Heart left ventricle (tissue), 16 donors: Measurements from ENCODE around the gene GRIK5. TPM values are rescaled to one million over a fixed set of nuclear protein-coding genes. Genes with fewer than 3 reads are reported as not detected.
A peak's percentile ranks its signal among the peaks of the same experiment; 100 is the strongest.

Source experiments
- ATAC-seq, 4 donors: fragments of 200-7000 bp; cut with Tn5 transposase; one replicate each; pipeline ENCODE4 v1.9.1; 2020 to 2022; ENCODE audit warnings: moderate library complexity in 4 of 4, mild to moderate bottlenecking in 3 of 4, moderate number of reproducible peaks in 1 of 4
- DNase-seq, 5 donors: peaks; one replicate each; pipeline ENCODE4 v3.0.0-alpha.2; 2020
- H3K27ac ChIP-seq, 12 donors: fragments of 200-600 bp; sonication (generic) in 4 of 12; one replicate each; pipeline versions ENCODE4 v1.5.0 to v1.8.0; 2016 to 2022; ENCODE audit warnings: mild to moderate bottlenecking in 2 of 12
- H3K27me3 ChIP-seq, 9 donors: fragments of 200-600 bp; sonication (generic) in 2 of 9; one replicate each; pipeline versions ENCODE4 v1.5.1 to v1.8.0; 2016 to 2022; ENCODE audit warnings: mild to moderate bottlenecking in 3 of 9
- H3K36me3 ChIP-seq, 9 donors: fragments of 200-600 bp; sonication (generic) in 2 of 9; one replicate each; pipeline versions ENCODE4 v1.5.0 to v1.8.0; 2018 to 2022; ENCODE audit warnings: mild to moderate bottlenecking in 2 of 9
- H3K4me1 ChIP-seq, 12 donors: fragments of 200-600 bp; sonication (generic) in 4 of 12; one replicate each; pipeline versions ENCODE4 v1.5.0 to v1.8.0; 2016 to 2022; ENCODE audit warnings: mild to moderate bottlenecking in 3 of 12
- H3K4me3 ChIP-seq, 12 donors: fragments of 200-600 bp; sonication (generic) in 4 of 12; one replicate each; pipeline versions ENCODE4 v1.5.0 to v1.8.0; 2017 to 2022; ENCODE audit warnings: mild to moderate bottlenecking in 9 of 12, moderate library complexity in 4 of 12
- H3K9me3 ChIP-seq, 12 donors: fragments of 200-600 bp; sonication (generic) in 4 of 12; one replicate each; pipeline versions ENCODE4 v1.5.0 to v1.8.0; 2016 to 2022; ENCODE audit warnings: mild to moderate bottlenecking in 1 of 12
- POLR2A ChIP-seq, 2 donors: fragments of 450-650 bp; IDR thresholded peaks; one replicate each; pipeline ENCODE4 v1.6.1; 2017; ENCODE audit warnings: antibody characterized with exemption in 2 of 2, mild to moderate bottlenecking in 2 of 2, moderate library complexity in 2 of 2
- WGBS, 4 donors: extraction: QIAGEN DNeasy Blood & Tissue Kit in 2 of 4; methylation state at CpG; one replicate each; pipeline versions ENCODE4 v1.1.5 to v1.1.7; 2013 to 2018; 5-methylcytosine and 5-hydroxymethylcytosine counted together
- intact Hi-C, 10 donors: fragments of 100-400 bp; cut with DNase I; formaldehyde crosslinking; loops; one replicate each; pipeline versions ENCODE4 v1.11.1 to v1.14.2; 2022
- polyA plus RNA-seq, 2 donors: library from polyadenylated mRNA; stranded (reverse); fragments of 200-250 nt; gene quantifications; one replicate each; pipeline ENCODE4 v1.2.3, GENCODE V29; 2013
- total RNA-seq, 9 donors: library from RNA; depleted of rRNA in 2 of 9; stranded (reverse); fragments of >200 nt in 2 of 9; fragmentation: NEBNext Ultra II Directional in 3 of 9; extraction: Animal tissue kit (Norgen Biotek cat#: 25700) in 3 of 9; gene quantifications; one replicate each; pipeline versions ENCODE4 v1.1.0 to v1.2.4, GENCODE V29; 2016 to 2023
- TF ChIP-seq, protein P1 (sequence below), 12 donors: fragments of 200-600 bp; sonication (generic) in 4 of 12; IDR thresholded peaks; one replicate each; pipeline versions ENCODE4 v1.5.0 to v1.8.0; 2018 to 2022; ENCODE audit warnings: antibody characterized with exemption in 12 of 12, mild to moderate bottlenecking in 5 of 12
- donor health status: ischemic (EF 13 %, LVEDD 7.1; RV severe dilation, severe dysfunction).
- donor health status: healthy with polysubstance abuse.
- donor health status: DM: no; HTN: yes; CAD: no.
- donor health status: DM: no; HTN: no; CAD: no.
- donor health status: ischemic (EF 25% LVEDD 6.9; RV normal size, moderate dysfunction).
- donor health status: ischemic (EF 25% LVEDD 5.7; RV mildly dilated, moderate dysfunction).
- donor health status: healthy.
- donor health status: DM: yes; HTN: yes; CAD: no.
- donor health status: ischemic (EF 35%, LVEDD 5.7; RV mildly dilated, moderate dysfunction).
- donor health status: nonischemic (EF 11% LVEDD 7.7; RV severe dilation, severe dysfunction).
- donor health status: DM: yes; HTN: yes; CAD: no.
- donor health status: PGD.
- donor health status: ischemic (EF 29% LVEDD 5.4; RV normal size, mild dysfunction).
- donor health status: nonischemic (EF 23%, LVEDD 6.1; RV moderate dilation, normal function).

GRIK5 gene
- total and polyA plus RNA-seq, 11 donors: 0.28 to 9.0 (median 2.5) TPM

DNA sequence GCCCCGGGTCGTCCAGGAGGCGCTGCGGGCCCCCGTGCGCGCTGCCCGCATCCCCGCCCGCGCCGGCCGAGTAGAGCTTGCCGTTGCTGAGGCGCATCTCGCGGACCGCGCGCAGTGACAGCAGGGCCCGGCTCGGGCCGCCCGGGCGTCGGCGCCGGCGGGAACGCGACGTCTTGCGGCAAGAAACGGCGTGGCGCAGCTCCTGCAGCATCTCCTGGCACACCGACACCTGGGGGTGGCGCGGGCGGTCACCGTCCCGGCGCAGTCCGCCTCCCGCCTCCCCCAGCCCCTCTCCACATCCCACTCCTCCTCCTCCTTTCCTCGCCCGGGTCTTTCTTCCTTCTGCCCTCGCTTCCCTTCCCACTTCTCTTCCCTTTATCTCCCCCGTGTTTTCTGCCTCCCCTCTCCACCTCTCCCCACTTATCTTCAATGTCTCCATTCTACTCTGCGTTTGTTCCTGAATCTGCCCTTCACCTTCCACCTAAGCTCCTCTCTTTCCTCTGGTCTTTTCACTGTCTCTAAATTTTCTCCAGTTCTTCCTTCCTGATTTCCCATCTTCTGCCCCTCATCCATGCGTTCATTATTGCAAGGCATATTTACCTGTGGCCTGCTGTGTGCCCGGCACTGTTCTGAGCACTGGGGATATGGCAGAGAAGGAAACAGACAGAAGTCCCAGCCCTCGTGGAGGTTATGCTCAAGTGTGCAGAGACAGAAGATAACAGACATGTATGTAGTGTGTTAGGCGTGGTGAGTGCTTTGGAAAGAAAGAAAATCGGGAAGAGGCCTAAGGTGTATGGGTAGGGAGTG is 70.7 kb downstream of the GRIK5 start:
- Histone ChIP-seq H3K36me3 (no peaks in the 10 kb centered on the region), H3K4me3 (peak overlapping the region in 1 of 12 donors; percentile 37), H3K4me1 (peaks cover 0 to 18% (median 3%) of the 10 kb centered on the region in 12 donors), H3K27ac (no peak overlapping the region), H3K27me3 (peaks cover 7 to 77% (median 22%) of the 10 kb centered on the region in 9 donors), H3K9me3 (no peaks in the 10 kb centered on the region)
- peak in 1 of 5 donors; percentile 58 for DNase-seq
- intact Hi-C loops: loop anchor here in 8 of 10 donors (2.0 to 5.0 kb wide), 5 partner anchors 33 to 78 kb away; partner anchors contain the start of gene ZNF574 (in 1 of the 8)
- ATAC-seq: no peak
- 9 to 19% (median 13%) methylated on average over 33 to 55 of the region's 55 CpGs for WGBS, 4 donors
- TF ChIP-seq POLR2A (IDR thresholded peaks at IDR 0.05): no peak
- TF ChIP-seq, protein P1, sequence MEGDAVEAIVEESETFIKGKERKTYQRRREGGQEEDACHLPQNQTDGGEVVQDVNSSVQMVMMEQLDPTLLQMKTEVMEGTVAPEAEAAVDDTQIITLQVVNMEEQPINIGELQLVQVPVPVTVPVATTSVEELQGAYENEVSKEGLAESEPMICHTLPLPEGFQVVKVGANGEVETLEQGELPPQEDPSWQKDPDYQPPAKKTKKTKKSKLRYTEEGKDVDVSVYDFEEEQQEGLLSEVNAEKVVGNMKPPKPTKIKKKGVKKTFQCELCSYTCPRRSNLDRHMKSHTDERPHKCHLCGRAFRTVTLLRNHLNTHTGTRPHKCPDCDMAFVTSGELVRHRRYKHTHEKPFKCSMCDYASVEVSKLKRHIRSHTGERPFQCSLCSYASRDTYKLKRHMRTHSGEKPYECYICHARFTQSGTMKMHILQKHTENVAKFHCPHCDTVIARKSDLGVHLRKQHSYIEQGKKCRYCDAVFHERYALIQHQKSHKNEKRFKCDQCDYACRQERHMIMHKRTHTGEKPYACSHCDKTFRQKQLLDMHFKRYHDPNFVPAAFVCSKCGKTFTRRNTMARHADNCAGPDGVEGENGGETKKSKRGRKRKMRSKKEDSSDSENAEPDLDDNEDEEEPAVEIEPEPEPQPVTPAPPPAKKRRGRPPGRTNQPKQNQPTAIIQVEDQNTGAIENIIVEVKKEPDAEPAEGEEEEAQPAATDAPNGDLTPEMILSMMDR (IDR thresholded peaks at IDR 0.05): no peak

DNA sequence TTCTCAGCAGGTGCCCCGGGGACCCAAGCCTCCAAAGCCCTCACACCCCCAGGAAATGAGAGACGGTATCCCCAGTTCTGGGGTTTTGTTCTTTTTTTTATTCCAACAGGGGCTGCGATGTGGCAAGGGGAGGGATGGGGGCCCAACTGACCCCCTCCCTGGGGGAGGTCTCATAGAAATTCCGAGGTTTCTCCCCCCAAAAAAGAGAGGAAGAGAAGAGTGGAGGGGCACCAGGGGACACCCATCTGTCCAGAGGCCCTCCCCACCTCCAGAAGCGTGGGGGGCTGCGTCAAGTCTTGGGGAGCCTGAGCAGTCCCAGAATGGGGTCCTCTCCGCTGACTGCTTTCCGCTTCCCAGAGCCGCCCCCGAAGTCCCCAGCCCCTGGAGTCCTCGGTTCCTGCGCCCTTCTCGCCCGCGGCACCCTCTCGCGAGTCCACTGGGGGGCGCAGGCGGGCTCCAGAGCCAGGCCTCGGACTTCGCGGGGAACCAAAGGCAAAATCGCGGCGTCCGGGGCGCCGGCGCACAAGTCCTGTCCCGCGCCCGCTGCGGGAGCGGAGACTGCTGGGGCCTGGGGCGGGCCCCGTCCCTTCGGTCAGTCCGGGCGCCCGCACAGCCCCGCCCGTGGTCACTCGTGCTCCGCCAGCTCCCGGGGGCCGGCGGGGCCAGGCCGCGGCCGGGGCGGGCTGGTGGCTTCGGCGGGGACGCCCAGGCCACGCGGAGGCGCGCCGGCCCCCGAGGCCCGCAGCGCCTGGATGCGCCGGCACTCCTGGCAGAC is 71.6 kb downstream of the GRIK5 start:
- no peaks in the 10 kb centered on the region for H3K36me3 ChIP-seq
- WGBS, 4 donors: 2 to 15% (median 5%) methylated on average over 6 to 64 of the region's 64 CpGs
- TF ChIP-seq, protein P1 (IDR thresholded peaks at IDR 0.05): peak; percentile 44 to 73 (median 56)
- TF ChIP-seq POLR2A (IDR thresholded peaks at IDR 0.05): no peak
- peaks cover 0 to 25% (median 3%) of the 10 kb centered on the region in 12 donors for H3K4me1 ChIP-seq
- H3K4me3 ChIP-seq: peak overlapping the region in 2 of 12 donors; percentile 30 to 37
- intact Hi-C loops: loop anchor here in 8 of 10 donors (2.0 to 5.0 kb wide), 5 partner anchors 34 to 79 kb away; partner anchors contain the start of gene ZNF574 (in 1 of the 8)
- H3K27ac ChIP-seq: no peak overlapping the region
- ATAC-seq (peak in 1 of 4 donors; percentile 15), DNase-seq (peak in 2 of 5 donors; percentile 43 to 63)
- H3K9me3 ChIP-seq: no peaks in the 10 kb centered on the region
- H3K27me3 ChIP-seq: peaks cover 7 to 85% (median 25%) of the 10 kb centered on the region in 9 donors

DNA sequence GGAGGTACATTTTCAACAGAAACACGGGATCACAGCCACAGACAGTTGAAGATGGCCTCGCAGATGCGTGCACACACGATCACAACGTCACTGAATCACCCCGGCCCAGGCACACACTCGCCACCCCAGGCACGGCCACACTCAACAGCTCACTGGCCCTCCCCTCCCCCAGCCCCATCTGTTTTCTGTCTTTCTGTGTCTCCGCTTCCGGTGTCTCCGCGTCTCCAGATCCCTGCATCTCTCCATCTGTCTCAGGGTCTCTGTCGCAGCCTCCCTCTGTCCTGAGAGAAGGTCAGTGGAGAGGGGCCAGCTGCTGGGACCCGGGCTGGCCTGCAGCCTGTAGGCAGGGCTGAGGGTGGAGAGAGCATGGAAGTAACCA is 72.2 kb downstream of the GRIK5 start:
- no peaks in the 10 kb centered on the region for H3K9me3 ChIP-seq
- TF ChIP-seq, protein P1 (IDR thresholded peaks at IDR 0.05): no peak
- TF ChIP-seq POLR2A (IDR thresholded peaks at IDR 0.05): no peak
- no peak for DNase-seq
- no peak overlapping the region for H3K4me3 ChIP-seq
- H3K27me3 ChIP-seq: peaks cover 7 to 86% (median 29%) of the 10 kb centered on the region in 9 donors
- no peak overlapping the region for H3K27ac ChIP-seq
- H3K4me1 ChIP-seq: peaks cover 0 to 25% (median 3%) of the 10 kb centered on the region in 12 donors
- no peaks in the 10 kb centered on the region for H3K36me3 ChIP-seq
- intact Hi-C loops: loop anchor here in 8 of 10 donors (2.0 to 5.0 kb wide), 5 partner anchors 34 to 79 kb away; partner anchors contain the start of gene ZNF574 (in 1 of the 8)
- 3 to 4% (median 4%) methylated on average over 14 of the region's 14 CpGs for WGBS, 4 donors
- ATAC-seq: no peak
